Right lobe of liver (tissue), 6 donors: ENCODE measurements around the gene DPYD. TPM values are rescaled to one million over a fixed set of nuclear protein-coding genes. Genes with fewer than 3 reads are reported as not detected.
A peak's percentile ranks its signal among the peaks of the same experiment; 100 is the strongest.

Experiments
- ATAC-seq, 4 donors: fragments of 200-7000 bp; cut with Tn5 transposase; one replicate each; pipeline ENCODE4 v1.9.1; 2020; ENCODE audit warnings: mild to moderate bottlenecking in 4 of 4, moderate library complexity in 4 of 4
- DNase-seq, 3 donors: peaks; one replicate each; pipeline ENCODE4 v3.0.0-alpha.2; 2020
- H3K27ac ChIP-seq, 3 donors: fragments of 200-600 bp; one replicate each; pipeline ENCODE4 v1.8.0; 2022
- H3K27me3 ChIP-seq, 2 donors: fragments of 200-600 bp; one replicate each; pipeline ENCODE4 v1.8.0; 2022
- H3K36me3 ChIP-seq, 4 donors: fragments of 200-600 bp; sonication (generic) in 1 of 4; one replicate each; pipeline versions ENCODE4 v1.5.1 to v1.8.0; 2017 to 2022; ENCODE audit warnings: control low read depth in 1 of 4
- H3K4me1 ChIP-seq, 4 donors: fragments of 200-600 bp; sonication (generic) in 1 of 4; one replicate each; pipeline versions ENCODE4 v1.5.1 to v1.8.0; 2017 to 2022; ENCODE audit warnings: control low read depth in 1 of 4
- H3K4me3 ChIP-seq, 3 donors: fragments of 200-600 bp; one replicate each; pipeline ENCODE4 v1.8.0; 2022
- H3K9me3 ChIP-seq, 4 donors: fragments of 200-600 bp; sonication (generic) in 1 of 4; one replicate each; pipeline versions ENCODE4 v1.5.1 to v1.8.0; 2017 to 2022; ENCODE audit warnings: control low read depth in 1 of 4
- CTCF ChIP-seq, 4 donors: fragments of 200-600 bp in 3 of 4; fragments of 450-650 bp in 1 of 4; IDR thresholded peaks; one replicate each; pipeline versions ENCODE4 v1.5.1 to v1.8.0; 2016 to 2022; ENCODE audit warnings: antibody characterized with exemption in 4 of 4, mild to moderate bottlenecking in 2 of 4
- POLR2A ChIP-seq: fragments of 450-650 bp; IDR thresholded peaks from one replicate; pipeline ENCODE4 v1.6.1; 2017; ENCODE audit warnings: antibody characterized with exemption, mild to moderate bottlenecking
- WGBS: methylation state at CpG from one replicate; pipeline ENCODE4 v1.1.6; 2018; ENCODE audit warnings: low coverage, low lambda C conversion rate; ENCODE audit not compliant: insufficient coverage; ENCODE audit errors: missing lambda C conversion rate; 5-methylcytosine and 5-hydroxymethylcytosine counted together
- intact Hi-C, 2 donors: fragments of 100-400 bp; cut with DNase I; formaldehyde crosslinking; loops; one replicate each; pipeline versions ENCODE4 v1.11.2 to v1.14.1; 2022
- long read RNA-seq: library from polyadenylated mRNA; unstranded; transcript quantifications from one replicate; pipeline ENCODE4 v2.0.0, GENCODE V29; 2019
- total RNA-seq, 6 experiments: library from RNA; depleted of rRNA in 2 of 6; stranded (reverse); fragments of >200 nt in 2 of 6; fragmentation: NEBNext Ultra II Directional in 3 of 6; extraction: Animal tissue kit (Norgen Biotek cat#: 25700) in 3 of 6; gene quantifications; one replicate each; pipeline versions ENCODE4 v1.1.0 to v1.2.4, GENCODE V29; 2016 to 2023
- donor health status: DM: no; HTN: yes; CAD: no.
- donor health status: DM: no; HTN: no; CAD: no.
- donor health status: DM: no; HTN: no; CAD: no.
- donor health status: DM: no; HTN: yes; CAD: no.
- donor health status: DM: no; HTN: yes; CAD: no.

Gene DPYD
- 10 to 100 TPM; 25.2 to 74.4 (median 40.0) TPM for total RNA-seq
- long read RNA-seq, full-length matches to known transcripts, result 5 of 14 reads
- long read RNA-seq, partial matches to known transcripts, result 1 of 14 reads
- long read RNA-seq, other reads (novel, unspliced or antisense), result 8 of 14 reads

- TF ChIP-seq CTCF (IDR thresholded peaks at IDR 0.05), result no peak
- peak; percentile 90 for TF ChIP-seq POLR2A
- DNase-seq, result peak; percentile 93 to 96 (median 95)
- under 1% methylated on average over 21 of the region's 50 CpGs for WGBS
Measured at GRCh38 chr1:97920832-97921571, at the start of gene DPYD. Gene DPYD, minus strand, starts transcription at chr1:97921034. Its CDS starts 112 bp downstream, at chr1:97920922.

GRCh38 chr1:97960470-97960869 is 39.6 kb upstream of the DPYD start:
- intact Hi-C loops, result no loop called here
- Histone ChIP-seq H3K27ac (no peak overlapping the region), H3K27me3 (no peaks in the 10 kb centered on the region), H3K4me1 (no peaks in the 10 kb centered on the region), H3K9me3 (no peaks in the 10 kb centered on the region), H3K36me3 (no peaks in the 10 kb centered on the region), H3K4me3 (no peak overlapping the region)
- DNase-seq (no peak), ATAC-seq (no peak)
- TF ChIP-seq POLR2A (no peak), CTCF (IDR thresholded peaks at IDR 0.05) (no peak)

More at GRCh38 chr1:97920832-97921571, at the start of gene DPYD:
- Histone ChIP-seq H3K9me3 (no peaks in the 10 kb centered on the region), H3K36me3 (no peaks in the 10 kb centered on the region), H3K4me1 (peaks cover 0 to 30% (median 14%) of the 10 kb centered on the region in 4 donors), H3K27ac (peak within 1 kb of the TSS; percentile 93 to 96 (median 94)), H3K27me3 (no peaks in the 10 kb centered on the region), H3K4me3 (peak within 1 kb of the TSS; percentile 80 to 87 (median 86))
- intact Hi-C loops, result no loop called here
- ATAC-seq, result peak; percentile 93 to 98 (median 94)

- Histone ChIP-seq H3K27ac (no peak overlapping the region), H3K4me3 (no peak overlapping the region), H3K9me3 (no peaks in the 10 kb centered on the region), H3K4me1 (no peaks in the 10 kb centered on the region), H3K27me3 (no peaks in the 10 kb centered on the region), H3K36me3 (no peaks in the 10 kb centered on the region)
- WGBS, result 68% methylated on average over 3 of the region's 3 CpGs
- TF ChIP-seq CTCF (IDR thresholded peaks at IDR 0.05) (no peak), POLR2A (no peak)
- ATAC-seq (no peak), DNase-seq (no peak)
- intact Hi-C loops, result no loop called here
Measured at GRCh38 chr1:97947695-97948094, 26.9 kb upstream of the DPYD start.

GRCh38 chr1:97943354-97943753 is 22.5 kb upstream of the DPYD start:
- Histone ChIP-seq H3K9me3 (no peaks in the 10 kb centered on the region), H3K27ac (no peak overlapping the region), H3K4me1 (no peaks in the 10 kb centered on the region), H3K27me3 (no peaks in the 10 kb centered on the region), H3K4me3 (no peak overlapping the region), H3K36me3 (no peaks in the 10 kb centered on the region)
- intact Hi-C loops, result no loop called here
- DNase-seq (no peak), ATAC-seq (no peak)
- TF ChIP-seq CTCF (IDR thresholded peaks at IDR 0.05) (no peak), POLR2A (no peak)
- 68% methylated on average over 4 of the region's 4 CpGs for WGBS
